ENCODE results near the gene FAM222B.
"Not testable (repeated sequence)": the region's sequence is repeated elsewhere in the genome, so short reads cannot be mapped to it uniquely, and the experiment has no call there.

FAM222B gene

GRCh38 chr17:28741358-28742349, 100.9 kb downstream of the FAM222B start:
- TF ChIP-seq CTCF (IDR thresholded peaks at IDR 0.05; ENCODE audit: low read depth, low read length), result no peak
- 0 out of 2 replicates have a peak, but pooled peaks cover 3% of the 10 kb centered on the region for H3K36me3 ChIP-seq
- peaks cover 6% of the 10 kb centered on the region for H3K4me1 ChIP-seq
- no peaks in the 10 kb centered on the region for H3K9me3 ChIP-seq
- no peaks in the 10 kb centered on the region for H3K27me3 ChIP-seq
- H3K4me3 ChIP-seq (ENCODE audit: low read depth, low read length), result no peak overlapping the region
- no peak for DNase-seq

- H3K4me1 ChIP-seq, result no peaks in the 10 kb centered on the region
- DNase-seq, result no peak
- no peaks in the 10 kb centered on the region for H3K36me3 ChIP-seq
- H3K27me3 ChIP-seq, result no peaks in the 10 kb centered on the region
- H3K9me3 ChIP-seq, result no peaks in the 10 kb centered on the region
- no peak overlapping the region for H3K4me3 ChIP-seq (ENCODE audit: low read depth, low read length)
- TF ChIP-seq CTCF (IDR thresholded peaks at IDR 0.05; ENCODE audit: low read depth, low read length), result no peak
These were observed 101.9 kb downstream of the FAM222B start for GRCh38 chr17:28740406-28741357.

GRCh38 chr17:28738680-28739384, 103.8 kb downstream of the FAM222B start:
- DNase-seq, result no peak
- H3K4me1 ChIP-seq, result no peaks in the 10 kb centered on the region
- no peaks in the 10 kb centered on the region for H3K36me3 ChIP-seq
- no peak for TF ChIP-seq CTCF (IDR thresholded peaks at IDR 0.05; ENCODE audit: low read depth, low read length)
- H3K27me3 ChIP-seq, result no peaks in the 10 kb centered on the region
- H3K9me3 ChIP-seq, result no peaks in the 10 kb centered on the region
- no peak overlapping the region for H3K4me3 ChIP-seq (ENCODE audit: low read depth, low read length)

GRCh38 chr17:28737770-28738679, 104.6 kb downstream of the FAM222B start:
- no peak for DNase-seq
- no peaks in the 10 kb centered on the region for H3K36me3 ChIP-seq
- no peak for TF ChIP-seq CTCF (IDR thresholded peaks at IDR 0.05; ENCODE audit: low read depth, low read length)
- H3K4me1 ChIP-seq, result no peaks in the 10 kb centered on the region
- no peaks in the 10 kb centered on the region for H3K27me3 ChIP-seq
- no peaks in the 10 kb centered on the region for H3K9me3 ChIP-seq
- H3K4me3 ChIP-seq (ENCODE audit: low read depth, low read length), result no peak overlapping the region

GRCh38 chr17:28737316-28737715, 105.3 kb downstream of the FAM222B start:
- TF ChIP-seq CTCF (IDR thresholded peaks at IDR 0.05; ENCODE audit: low read depth, low read length), result no peak
- Histone ChIP-seq H3K9me3 (no peaks in the 10 kb centered on the region), H3K4me1 (no peaks in the 10 kb centered on the region), H3K27me3 (no peaks in the 10 kb centered on the region), H3K36me3 (no peaks in the 10 kb centered on the region), H3K4me3 (ENCODE audit: low read depth, low read length) (no peak overlapping the region)
- DNase-seq, result no peak

DNA sequence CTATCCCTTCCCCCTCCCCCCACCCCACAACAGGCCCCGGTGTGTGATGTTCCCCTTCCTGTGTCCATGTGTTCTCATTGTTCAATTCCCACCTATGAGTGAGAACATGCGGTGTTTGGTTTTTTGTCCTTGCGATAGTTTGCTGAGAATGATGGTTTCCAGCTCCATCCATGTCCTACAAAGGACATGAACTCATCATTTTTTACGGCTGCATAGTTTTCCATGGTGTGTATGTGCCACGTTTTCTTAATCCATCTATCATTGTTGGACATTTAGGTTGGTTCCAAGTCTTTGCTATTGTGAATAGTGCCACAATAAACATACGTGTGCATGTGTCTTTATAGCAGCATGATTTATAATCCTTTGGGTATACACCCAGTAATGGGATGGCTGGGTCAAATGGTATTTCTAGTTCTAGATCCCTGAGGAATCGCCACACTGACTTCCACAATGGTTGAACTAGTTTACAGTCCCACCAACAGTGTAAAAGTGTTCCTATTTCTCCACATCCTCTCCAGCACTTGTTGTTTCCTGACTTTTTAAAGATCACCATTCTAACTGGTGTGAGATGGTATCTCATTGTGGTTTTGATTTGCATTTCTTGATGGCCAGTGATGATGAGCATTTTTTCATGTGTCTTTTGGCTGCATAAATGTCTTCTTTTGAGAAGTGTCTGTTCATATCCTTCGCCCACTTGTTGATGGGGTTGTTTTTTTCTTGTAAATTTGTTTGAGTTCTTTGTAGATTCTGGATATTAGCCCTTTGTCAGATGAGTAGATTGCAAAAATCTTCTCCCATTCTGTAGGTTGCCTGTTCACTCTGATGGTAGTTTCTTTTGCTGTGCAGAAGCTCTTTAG, 106.4 kb downstream of the FAM222B start:
- H3K4me1 ChIP-seq; H3K27me3 ChIP-seq; H3K36me3 ChIP-seq; H3K9me3 ChIP-seq; H3K4me3 ChIP-seq (ENCODE audit: low read depth, low read length); DNase-seq: not testable (repeated sequence)

All from BE2C (cell line).